ENCODE results near the gene CDKL2. TPM values are rescaled to one million over a fixed set of nuclear protein-coding genes. Genes with fewer than 3 reads are reported as not detected.

The CDKL2 gene
- total RNA-seq, 1 experiment from 2014 or later: 5.7 TPM

- Histone ChIP-seq H3K4me1 (ENCODE audit: control insufficient read depth, insufficient read depth, low read length) (no peaks in the 10 kb centered on the region), H3K9me3 (ENCODE audit: control insufficient read depth, insufficient read depth, low read depth, low read length) (no peaks in the 10 kb centered on the region), H3K36me3 (ENCODE audit: control insufficient read depth, insufficient read depth, low read length) (peaks cover 29% of the 10 kb centered on the region), H3K27me3 (ENCODE audit: control insufficient read depth, insufficient read depth, low read length) (no peaks in the 10 kb centered on the region), H3K4me3 (ENCODE audit: low read depth in 2 of 2, low read length in 2 of 2) (no peak overlapping the region), H3K27ac (ENCODE audit: low read length) (no peak overlapping the region)
- no peak for ATAC-seq
- no peak for DNase-seq (ENCODE audit: low read depth, low spot score)
- TF ChIP-seq SIN3A (IDR thresholded peaks at IDR 0.05; ENCODE audit: borderline replicate concordance, insufficient read depth, low read depth, low read length) (no peak), TCF7L2 (IDR thresholded peaks at IDR 0.05; ENCODE audit: low read depth, low read length) (no peak), POLR2AphosphoS5 (IDR thresholded peaks at IDR 0.05; ENCODE audit: low read depth, low read length) (no peak), REST (IDR thresholded peaks at IDR 0.05; ENCODE audit: insufficient read depth in 1 of 2, low read depth in 2 of 2, low read length in 1 of 2) (no peak), CTCF (IDR thresholded peaks at IDR 0.05) (no peak)
- in situ Hi-C loops (cut with HindIII; ENCODE audit: low pct_unique_long_range_greater_than_20kb, low sequenced_read_pairs): no loop called here
- intact Hi-C loops (cut with micrococcal nuclease; ENCODE audit: unreplicated experiment): no loop called here
- no TSS peak for BruUV-seq (replicated peaks)
- CTCF ChIA-PET: no interaction called here
- POLR2A ChIA-PET: no interaction called here
Measured at GRCh38 chr4:75659512-75660031, 29.2 kb upstream of the CDKL2 start.

GRCh38 chr4:75658876-75659275, 28.5 kb upstream of the CDKL2 start:
- CTCF ChIA-PET: interaction anchor here (0.7 kb wide), 1 partner anchor 66 kb away, joined by 4 read pairs; the partner anchor contains the start of gene USO1
- in situ Hi-C loops (cut with HindIII; ENCODE audit: low pct_unique_long_range_greater_than_20kb, low sequenced_read_pairs) (no loop called here), intact Hi-C loops (cut with micrococcal nuclease; ENCODE audit: unreplicated experiment) (no loop called here)
- no peaks in the 10 kb centered on the region for H3K27me3 ChIP-seq (ENCODE audit: control insufficient read depth, insufficient read depth, low read length)
- H3K4me3 ChIP-seq (ENCODE audit: low read depth in 2 of 2, low read length in 2 of 2): no peak overlapping the region
- H3K36me3 ChIP-seq (ENCODE audit: control insufficient read depth, insufficient read depth, low read length): peaks cover 31% of the 10 kb centered on the region
- POLR2A ChIA-PET: no interaction called here
- DNase-seq (ENCODE audit: low read depth, low spot score): no peak
- H3K27ac ChIP-seq (ENCODE audit: low read length): no peak overlapping the region
- TF ChIP-seq TCF7L2 (IDR thresholded peaks at IDR 0.05; ENCODE audit: low read depth, low read length) (no peak), SIN3A (IDR thresholded peaks at IDR 0.05; ENCODE audit: borderline replicate concordance, insufficient read depth, low read depth, low read length) (no peak), CTCF (IDR thresholded peaks at IDR 0.05) (no peak), REST (IDR thresholded peaks at IDR 0.05; ENCODE audit: insufficient read depth in 1 of 2, low read depth in 2 of 2, low read length in 1 of 2) (no peak), POLR2AphosphoS5 (IDR thresholded peaks at IDR 0.05; ENCODE audit: low read depth, low read length) (no peak)
- no TSS peak for BruUV-seq (replicated peaks)
- no peak for ATAC-seq
- H3K9me3 ChIP-seq (ENCODE audit: control insufficient read depth, insufficient read depth, low read depth, low read length): no peaks in the 10 kb centered on the region
- no peaks in the 10 kb centered on the region for H3K4me1 ChIP-seq (ENCODE audit: control insufficient read depth, insufficient read depth, low read length)
